Measurements from ENCODE around the gene GJB2. TPM values are rescaled to one million over a fixed set of nuclear protein-coding genes. Genes with fewer than 3 reads are reported as not detected.

GJB2 gene
- total RNA-seq, 2 donors from 2014 or later = 41.5 to 50.4 TPM

- no peak overlapping the region for H3K9ac ChIP-seq (ENCODE audit: low read depth in 2 of 2, low read length in 2 of 2)
- H3K9me3 ChIP-seq = no peaks in the 10 kb centered on the region
- H3K27me3 ChIP-seq = peaks cover 31% of the 10 kb centered on the region
- no peaks in the 10 kb centered on the region for H3K36me3 ChIP-seq
- intact Hi-C loops (cut with DNase I) = no loop called here
- peaks cover 4% of the 10 kb centered on the region for H3K4me1 ChIP-seq
- H3K27ac ChIP-seq = no peak overlapping the region
- peak overlapping the region; percentile 33 for H3K4me3 ChIP-seq
- no peak for DNase-seq
- TF ChIP-seq CTCF (IDR thresholded peaks at IDR 0.05) = no peak
These were observed 38.4 kb upstream of the GJB2 start for GRCh38 chr13:20230913-20231838.

GRCh38 chr13:20227730-20228129, 35.0 kb upstream of the GJB2 start:
- Histone ChIP-seq H3K27ac (no peak overlapping the region), H3K27me3 (peaks cover 19% of the 10 kb centered on the region), H3K4me3 (no peak overlapping the region), H3K9me3 (no peaks in the 10 kb centered on the region), H3K4me1 (peaks cover 4% of the 10 kb centered on the region), H3K9ac (ENCODE audit: low read depth in 2 of 2, low read length in 2 of 2) (no peak overlapping the region), H3K36me3 (no peaks in the 10 kb centered on the region)
- intact Hi-C loops (cut with DNase I) = no loop called here
- TF ChIP-seq CTCF (IDR thresholded peaks at IDR 0.05) = no peak
- DNase-seq = no peak

DNA sequence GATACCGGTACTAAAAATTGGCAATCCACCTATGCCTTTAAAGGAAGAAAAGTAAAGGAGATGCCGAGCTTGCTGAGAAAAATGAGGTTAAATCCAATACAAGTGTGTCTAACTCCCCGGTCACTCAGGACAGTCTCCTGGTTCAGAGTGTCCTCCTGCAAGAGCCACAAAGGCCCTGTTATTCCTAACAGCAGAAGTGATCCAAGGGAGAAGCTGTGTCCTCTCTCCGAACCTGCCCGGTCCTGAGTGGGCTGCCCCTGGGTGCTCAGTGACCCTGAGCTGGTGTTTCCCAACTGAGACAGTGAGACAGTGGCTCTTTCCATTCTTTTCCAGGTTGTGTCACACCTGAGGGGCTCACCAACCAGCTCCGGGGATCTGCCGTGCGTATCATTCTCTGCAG, 34.5 kb upstream of the GJB2 start:
- Histone ChIP-seq H3K4me1 (peaks cover 4% of the 10 kb centered on the region), H3K9ac (ENCODE audit: low read depth in 2 of 2, low read length in 2 of 2) (no peak overlapping the region), H3K27me3 (peaks cover 15% of the 10 kb centered on the region), H3K9me3 (no peaks in the 10 kb centered on the region), H3K4me3 (no peak overlapping the region), H3K27ac (no peak overlapping the region), H3K36me3 (no peaks in the 10 kb centered on the region)
- no peak for DNase-seq
- intact Hi-C loops (cut with DNase I) = no loop called here
- TF ChIP-seq CTCF (IDR thresholded peaks at IDR 0.05) = no peak

DNA sequence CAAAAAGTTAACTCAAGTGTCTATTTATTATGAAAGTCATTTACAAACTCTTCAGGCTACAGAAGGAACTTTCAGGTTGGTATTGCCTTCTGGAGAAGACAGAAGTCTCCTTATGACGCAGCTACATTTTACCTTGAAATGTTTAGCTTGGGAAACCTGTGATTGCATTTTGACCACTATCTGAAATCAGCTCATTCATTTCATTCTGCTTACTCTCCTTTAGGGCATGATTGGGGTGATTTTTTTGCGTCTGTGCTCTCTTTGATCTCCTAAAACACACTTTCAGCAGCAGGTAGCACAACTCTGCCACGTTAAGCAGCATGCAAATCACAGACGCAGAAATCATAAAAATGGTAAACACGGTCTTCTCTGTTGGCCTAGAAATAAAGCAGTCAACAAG, 29.8 kb upstream of the GJB2 start:
- DNase-seq = no peak
- Histone ChIP-seq H3K36me3 (no peaks in the 10 kb centered on the region), H3K9ac (ENCODE audit: low read depth in 2 of 2, low read length in 2 of 2) (no peak overlapping the region), H3K9me3 (no peaks in the 10 kb centered on the region), H3K27me3 (no peaks in the 10 kb centered on the region), H3K27ac (no peak overlapping the region), H3K4me1 (no peaks in the 10 kb centered on the region), H3K4me3 (no peak overlapping the region)
- intact Hi-C loops (cut with DNase I) = no loop called here
- no peak for TF ChIP-seq CTCF (IDR thresholded peaks at IDR 0.05)

- Histone ChIP-seq H3K27me3 (no peaks in the 10 kb centered on the region), H3K9ac (ENCODE audit: low read depth in 2 of 2, low read length in 2 of 2) (no peak overlapping the region), H3K4me1 (no peaks in the 10 kb centered on the region), H3K9me3 (no peaks in the 10 kb centered on the region), H3K4me3 (no peak overlapping the region), H3K27ac (no peak overlapping the region), H3K36me3 (no peaks in the 10 kb centered on the region)
- no peak for TF ChIP-seq CTCF (IDR thresholded peaks at IDR 0.05)
- DNase-seq = no peak
- intact Hi-C loops (cut with DNase I) = no loop called here
These were observed 29.0 kb upstream of the GJB2 start for GRCh38 chr13:20221772-20222171.

All from colonic mucosa (tissue), 4 donors.